ENCODE measurements around the gene ZNF785. TPM values are rescaled to one million over a fixed set of nuclear protein-coding genes. Genes with fewer than 3 reads are reported as not detected.

Gene ZNF785
- total RNA-seq, 1 experiment from 2014 or later = 16.0 TPM

GRCh38 chr16:30555315-30556124 is 30.0 kb downstream of the ZNF785 start (continued):
- no peak for TF ChIP-seq AR (CRISPR knock-in tag; IDR thresholded peaks at IDR 0.05)

- peaks cover 18% of the 10 kb centered on the region for H3K36me3 Mint-ChIP-seq
- no peak for DNase-seq (ENCODE audit: low spot score)
- peaks cover 20% of the 10 kb centered on the region for H3K4me1 Mint-ChIP-seq
- ChIA-PET CTCF (interaction anchor here (0.6 kb wide), 1 partner anchor 22 kb away, joined by 3 read pairs; no protein-coding TSS in a partner anchor), POLR2A (interaction anchor here (0.7 kb wide), 1 partner anchor 20 kb away, joined by 4 read pairs; the partner anchor contains the start of gene ZNF747)
- no peak overlapping the region for H3K4me3 Mint-ChIP-seq
- no peak for ATAC-seq
- no peaks in the 10 kb centered on the region for H3K9me3 Mint-ChIP-seq
- no peaks in the 10 kb centered on the region for H3K27me3 Mint-ChIP-seq (ENCODE audit: low read depth)
- H3K27ac Mint-ChIP-seq = no peak overlapping the region
- TF ChIP-seq NR1H2 (CRISPR knock-in tag; IDR thresholded peaks at IDR 0.05) = no peak
- no peak for TF ChIP-seq TEAD1 (CRISPR knock-in tag; IDR thresholded peaks at IDR 0.05)
- TF ChIP-seq SOX15 (CRISPR knock-in tag; IDR thresholded peaks at IDR 0.05) = no peak
- no peak for TF ChIP-seq ZNF532 (CRISPR knock-in tag; IDR thresholded peaks at IDR 0.05; ENCODE audit: borderline replicate concordance)
- TF ChIP-seq KAT7 (CRISPR knock-in tag; IDR thresholded peaks at IDR 0.05; ENCODE audit: borderline replicate concordance) = no peak
- TF ChIP-seq USF1 (CRISPR knock-in tag; IDR thresholded peaks at IDR 0.05) = no peak
- TF ChIP-seq IRF1 (CRISPR knock-in tag; IDR thresholded peaks at IDR 0.05) = no peak
- TF ChIP-seq ZNF138 (CRISPR knock-in tag; conservative IDR thresholded peaks at IDR 0.05) = no peak
- no peak for TF ChIP-seq RELA (CRISPR knock-in tag; IDR thresholded peaks at IDR 0.05; ENCODE audit: borderline replicate concordance)
- TF ChIP-seq ZNF425 (CRISPR knock-in tag; conservative IDR thresholded peaks at IDR 0.05) = no peak
- no peak for TF ChIP-seq NFYB (CRISPR knock-in tag; conservative IDR thresholded peaks at IDR 0.05; ENCODE audit: low read depth)
- TF ChIP-seq CREB1 (CRISPR knock-in tag; IDR thresholded peaks at IDR 0.05) = no peak
- TF ChIP-seq ZBTB43 (CRISPR knock-in tag; IDR thresholded peaks at IDR 0.05) = no peak
- no peak for TF ChIP-seq ERG (CRISPR knock-in tag; IDR thresholded peaks at IDR 0.05)
- no peak for TF ChIP-seq ZMAT4 (CRISPR knock-in tag; IDR thresholded peaks at IDR 0.05)
- TF ChIP-seq ZNF219 (CRISPR knock-in tag; IDR thresholded peaks at IDR 0.05; ENCODE audit: borderline replicate concordance) = no peak
- TF ChIP-seq CDX4 (CRISPR knock-in tag; IDR thresholded peaks at IDR 0.05; ENCODE audit: borderline replicate concordance) = no peak
Observed at GRCh38 chr16:30554557-30555314, 30.8 kb downstream of the ZNF785 start.
